Body of pancreas (tissue), 4 donors: ENCODE measurements around the gene ASMT.

Experiments
- CTCF ChIP-seq, 7 experiments: fragments of 450-650 bp in 4 of 7; fragments of 200-600 bp in 3 of 7; sonication (generic) in 3 of 7; IDR thresholded peaks; one replicate each; pipeline ENCODE4 v1.5.1; 2016 to 2019; ENCODE audit warnings: antibody characterized with exemption in 7 of 7
- POLR2A ChIP-seq, 3 donors: fragments of 450-650 bp; IDR thresholded peaks; one replicate each; pipeline ENCODE4 v1.6.1; 2016; ENCODE audit warnings: antibody characterized with exemption in 3 of 3, mild to moderate bottlenecking in 2 of 3

GRCh38 chrX:1610166-1610565 is 4.7 kb upstream of the ASMT start:
- TF ChIP-seq POLR2A (IDR thresholded peaks at IDR 0.05) (no peak), CTCF (IDR thresholded peaks at IDR 0.05) (no peak)
